HG02973 (cell line): ENCODE measurements around the gene VEPH1.
"Not testable (repeated sequence)": the region's sequence is repeated elsewhere in the genome, so short reads cannot be mapped to it uniquely, and the experiment has no call there.

Experiments used
- ATAC-seq: cut with Tn5 transposase; IDR thresholded peaks from one replicate; pipeline ENCODE4 v1.9.1; 2021; ENCODE audit warnings: moderate library complexity; ENCODE audit not compliant: unreplicated experiment

VEPH1 gene

DNA sequence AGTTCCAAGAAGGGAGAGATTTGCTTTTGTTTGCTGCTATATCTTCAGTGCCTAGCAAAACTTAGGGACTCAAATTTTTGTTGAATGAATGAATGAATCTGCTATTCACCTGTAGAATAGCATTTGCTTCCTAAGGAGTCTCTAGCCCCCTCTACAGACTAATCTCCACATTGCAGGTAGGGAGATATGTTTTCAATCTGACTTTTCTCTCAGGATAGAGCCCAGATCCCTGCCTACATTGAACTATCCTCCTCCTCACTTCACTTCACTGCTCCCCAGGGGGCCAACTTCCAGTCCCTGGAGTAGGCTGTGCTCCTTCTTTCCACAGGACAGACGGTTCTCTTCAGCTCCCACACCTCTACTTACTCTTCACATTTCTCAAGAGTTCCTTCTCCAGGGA, 148.5 kb downstream of the VEPH1 start:
- ATAC-seq: no peak

DNA sequence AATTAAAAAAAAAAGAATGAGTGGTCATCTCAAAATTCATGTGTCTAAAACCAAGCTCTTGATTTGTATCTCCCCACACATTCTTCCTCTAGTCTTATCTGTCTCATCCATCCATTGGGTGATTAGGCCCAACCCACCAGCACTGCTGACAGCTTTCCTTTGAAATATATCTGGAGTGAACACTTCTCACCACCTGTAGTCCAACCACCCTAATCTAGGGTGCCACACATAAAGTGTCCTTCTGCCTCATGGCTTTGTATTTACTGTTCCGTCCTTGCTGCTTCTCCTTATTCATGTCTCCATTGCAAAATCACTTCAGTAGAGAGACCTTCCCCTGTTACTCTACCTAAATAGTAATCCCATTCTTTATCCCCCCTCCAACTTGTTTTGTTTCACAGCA, 149.0 kb downstream of the VEPH1 start:
- no peak for ATAC-seq

DNA sequence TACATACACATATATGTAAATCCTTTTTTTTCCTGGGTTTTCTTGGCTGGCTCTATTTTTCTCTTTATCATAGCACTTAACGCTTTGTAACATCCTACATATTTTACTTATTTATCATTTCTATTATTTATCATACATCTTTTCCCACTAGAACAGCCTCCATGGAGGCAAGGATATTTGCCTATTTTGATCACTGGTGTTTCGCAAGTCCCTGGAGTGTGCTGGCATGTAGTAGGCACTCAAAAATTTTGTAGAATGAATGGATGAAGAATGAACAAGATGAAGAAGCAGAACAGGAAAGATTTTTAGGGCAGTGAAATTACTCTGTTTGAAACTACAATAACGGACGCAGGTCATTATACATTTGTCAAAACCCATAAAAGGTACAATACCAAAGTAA, 149.6 kb downstream of the VEPH1 start:
- ATAC-seq: no peak

DNA sequence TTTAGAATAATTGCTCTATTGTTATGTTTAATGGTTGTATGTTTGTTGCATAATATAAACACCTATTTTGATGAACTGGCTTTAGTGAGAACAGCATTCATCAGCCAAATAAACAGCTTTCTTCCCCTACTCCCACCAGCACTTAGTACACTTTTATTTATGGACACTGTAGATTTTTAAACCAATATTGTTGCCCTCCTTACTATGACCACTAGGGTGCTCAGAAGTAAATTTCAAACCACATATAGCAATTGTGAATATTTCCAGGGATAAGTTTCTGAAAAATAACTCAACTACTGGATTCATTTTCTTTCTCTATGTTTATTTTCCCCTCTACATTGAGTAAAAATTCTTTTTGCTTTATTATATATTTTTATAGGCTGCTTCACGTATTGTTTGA, 151.2 kb downstream of the VEPH1 start:
- no peak for ATAC-seq

DNA sequence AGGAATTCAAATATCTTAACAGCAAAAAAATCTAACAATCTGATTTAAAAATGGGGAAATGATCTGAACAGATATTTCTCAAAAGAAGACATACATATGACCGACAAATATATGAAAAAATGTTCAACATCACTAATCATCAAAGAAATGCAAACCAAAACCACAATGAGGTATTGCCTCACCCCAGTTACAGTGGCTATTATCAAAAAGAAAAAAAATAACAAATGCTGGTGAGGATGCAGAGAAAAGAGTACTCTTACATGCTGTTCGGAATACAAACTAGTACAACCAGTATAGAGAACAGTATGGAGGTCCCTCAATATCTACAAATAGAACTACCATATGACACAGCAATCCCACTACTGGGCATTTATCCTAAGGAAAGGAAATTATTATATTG, 152.6 kb downstream of the VEPH1 start:
- not testable (repeated sequence) for ATAC-seq

DNA sequence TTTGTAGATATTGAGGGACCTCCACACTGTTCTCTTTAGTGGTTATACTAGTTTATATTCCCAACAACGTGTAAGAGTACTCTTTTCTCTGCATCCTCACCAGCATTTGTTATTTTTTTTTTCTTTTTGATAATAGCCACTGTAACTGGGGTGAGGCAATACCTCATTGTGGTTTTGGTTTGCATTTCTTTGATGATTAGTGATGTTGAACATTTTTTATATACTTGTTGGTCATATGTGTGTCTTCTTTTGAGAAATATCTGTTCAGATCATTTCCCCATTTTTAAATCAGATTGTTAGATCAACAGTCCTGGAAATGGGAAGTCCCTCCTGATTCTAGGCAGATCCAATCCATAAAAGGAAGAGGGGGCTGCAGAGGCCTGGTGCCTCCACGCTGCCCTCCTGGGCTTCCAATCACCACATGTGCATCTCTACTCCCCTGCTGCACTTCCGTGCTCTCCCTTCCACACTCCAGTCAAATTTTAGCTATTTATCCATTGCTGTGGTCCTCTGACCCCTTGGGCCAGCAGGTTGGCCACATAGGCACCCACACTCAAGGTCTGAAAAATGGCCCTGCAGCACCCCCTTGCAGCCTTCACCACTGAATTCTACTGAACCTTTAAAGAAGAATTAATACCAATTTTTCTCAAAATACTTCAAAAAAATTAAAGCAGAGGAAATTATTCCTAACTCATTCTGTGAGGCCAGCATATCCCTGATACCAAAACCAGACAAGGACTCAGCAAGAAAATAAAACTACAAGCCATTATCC, 154.7 kb downstream of the VEPH1 start:
- not testable (repeated sequence) for ATAC-seq

DNA sequence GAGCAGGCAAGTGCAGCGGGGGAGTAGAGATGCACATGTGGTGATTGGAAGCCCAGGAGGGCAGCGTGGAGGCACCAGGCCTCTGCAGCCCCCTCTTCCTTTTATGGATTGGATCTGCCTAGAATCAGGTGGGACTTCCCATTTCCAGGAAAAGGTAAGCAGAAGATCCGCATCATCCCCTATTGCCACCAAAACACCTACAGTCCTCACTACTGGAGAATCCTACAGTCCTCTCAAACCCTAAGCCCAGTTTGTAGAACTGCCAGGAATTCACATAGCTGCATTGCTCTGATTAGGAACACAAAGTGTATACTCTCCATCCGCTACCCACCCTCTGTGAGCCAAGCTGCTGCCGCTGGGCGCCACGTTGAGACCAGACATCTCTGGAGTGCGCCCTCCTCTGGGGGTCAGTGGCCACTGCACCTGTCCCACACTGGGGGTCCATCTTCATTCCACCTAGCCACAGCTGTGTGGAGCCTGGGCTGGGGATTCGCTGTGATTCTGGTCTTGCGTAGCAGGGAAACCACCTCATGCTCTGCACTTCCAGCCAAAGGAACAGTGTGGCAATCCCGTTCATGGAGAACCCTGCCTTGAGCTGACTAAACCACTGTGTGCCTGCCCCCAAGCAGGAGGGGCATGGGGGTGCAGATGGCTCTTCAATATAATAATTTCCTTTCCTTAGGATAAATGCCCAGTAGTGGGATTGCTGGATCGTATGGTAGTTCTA, 155.5 kb downstream of the VEPH1 start:
- ATAC-seq: no peak

DNA sequence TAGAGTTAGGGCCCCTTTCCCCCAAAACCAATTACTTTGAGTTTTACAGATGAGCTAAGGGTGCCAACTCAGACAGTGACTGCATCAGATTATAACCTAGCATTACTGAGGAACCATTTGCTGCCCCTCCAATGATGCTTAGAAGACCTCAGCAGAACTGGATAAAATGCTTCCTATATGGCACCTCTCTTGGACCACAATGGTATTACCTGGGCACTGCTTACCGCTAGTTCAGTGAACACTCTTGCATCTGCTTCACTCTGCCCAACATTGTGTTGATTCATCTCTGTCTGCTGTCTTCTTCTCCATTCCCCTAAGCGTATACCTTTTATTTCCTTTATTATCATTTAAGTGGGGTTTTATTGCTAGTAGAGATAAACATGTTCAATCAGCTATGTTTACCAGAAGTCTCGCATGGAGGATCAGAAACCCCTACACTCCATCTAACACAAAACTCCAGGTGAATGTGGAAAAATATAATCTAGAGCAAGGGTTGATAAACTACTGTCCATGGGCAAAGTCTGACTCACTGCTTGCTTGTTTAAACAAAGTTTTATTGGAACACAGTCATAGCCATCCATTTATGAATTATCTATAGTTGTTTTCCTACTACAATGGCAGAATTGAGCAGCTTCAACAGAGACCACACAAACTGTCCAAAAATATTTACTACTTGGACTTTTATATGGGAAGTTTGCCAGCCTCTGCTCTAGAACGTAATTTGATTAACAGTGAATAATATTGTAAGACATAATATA, 166.8 kb downstream of the VEPH1 start:
- no peak for ATAC-seq

DNA sequence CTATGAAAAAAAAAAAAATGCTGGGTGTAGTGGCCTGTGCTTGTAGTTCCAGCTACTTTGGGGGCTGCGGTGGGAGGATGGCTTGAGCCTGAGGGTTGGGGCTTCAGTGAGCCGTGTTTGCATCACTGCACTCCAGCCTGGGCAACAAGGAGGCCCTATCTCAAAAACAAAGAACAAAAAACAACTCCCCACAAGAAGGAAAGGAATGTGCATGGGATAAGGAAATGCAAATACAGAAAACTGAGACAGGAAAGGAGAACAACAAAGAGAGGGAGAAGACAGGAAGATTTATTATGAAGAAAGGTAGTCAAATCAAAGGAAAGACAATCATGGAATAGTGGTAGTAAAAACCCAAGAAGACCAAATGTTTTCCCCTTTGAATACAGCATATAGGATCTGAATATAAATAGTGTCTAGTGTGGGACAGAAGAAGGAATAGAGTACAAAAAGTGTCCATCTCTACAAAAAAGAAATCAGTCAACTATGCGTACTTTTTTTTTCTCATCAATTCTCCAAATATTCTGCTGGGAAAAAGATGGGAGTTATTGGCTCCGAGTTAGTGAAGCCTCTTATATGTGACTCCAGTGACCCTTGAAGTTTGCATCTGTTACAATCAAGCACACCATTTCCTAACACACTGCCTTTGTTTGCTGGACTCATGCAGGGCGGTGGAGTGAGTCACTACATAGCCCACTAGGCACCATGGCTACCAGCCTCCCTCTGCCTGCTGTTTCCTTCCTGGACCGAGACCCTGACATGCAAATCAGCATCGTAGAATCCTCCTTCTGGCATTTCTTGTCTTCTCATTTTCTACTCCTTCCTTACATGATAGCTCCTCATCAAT, 167.8 kb downstream of the VEPH1 start:
- no peak for ATAC-seq

DNA sequence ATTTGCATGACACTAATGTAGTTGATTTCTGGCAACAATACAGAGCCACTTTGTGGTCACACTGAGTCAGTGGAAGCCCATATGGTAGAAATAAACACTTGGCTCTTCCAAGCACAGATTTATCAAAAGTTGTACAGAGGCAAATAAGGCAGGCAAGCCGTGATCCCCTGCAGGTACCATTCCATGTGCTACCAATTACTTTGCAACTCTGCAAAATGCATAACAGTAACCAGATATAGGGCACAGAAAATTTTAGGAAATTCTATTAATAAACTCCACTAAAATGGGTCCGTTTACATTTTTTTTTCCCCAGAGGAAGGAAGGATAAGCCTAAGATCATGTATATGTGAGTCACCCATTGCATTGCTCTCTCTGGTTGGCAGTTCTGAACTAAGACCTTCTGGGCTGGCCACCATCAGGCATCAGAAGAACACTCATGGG, 169.6 kb downstream of the VEPH1 start:
- ATAC-seq: no peak

DNA sequence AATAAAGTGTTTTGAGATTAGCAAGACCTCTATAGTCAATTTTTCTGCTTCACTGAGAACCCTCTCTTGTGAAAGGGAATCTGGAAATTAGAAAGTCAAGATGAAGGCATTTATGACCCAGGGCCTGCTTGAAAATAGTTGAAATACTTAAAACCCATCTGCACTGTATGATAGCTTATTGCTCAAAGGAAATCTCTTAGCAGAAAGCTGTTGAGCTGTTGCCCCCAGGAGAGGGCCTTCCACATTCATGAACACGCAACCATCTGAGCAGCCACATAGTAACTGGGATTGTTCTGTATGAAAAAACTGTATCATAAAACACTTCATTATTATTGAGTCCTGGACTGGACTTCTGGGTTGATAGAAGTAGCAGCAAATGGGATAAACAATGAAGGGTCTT, 173.0 kb downstream of the VEPH1 start:
- no peak for ATAC-seq

DNA sequence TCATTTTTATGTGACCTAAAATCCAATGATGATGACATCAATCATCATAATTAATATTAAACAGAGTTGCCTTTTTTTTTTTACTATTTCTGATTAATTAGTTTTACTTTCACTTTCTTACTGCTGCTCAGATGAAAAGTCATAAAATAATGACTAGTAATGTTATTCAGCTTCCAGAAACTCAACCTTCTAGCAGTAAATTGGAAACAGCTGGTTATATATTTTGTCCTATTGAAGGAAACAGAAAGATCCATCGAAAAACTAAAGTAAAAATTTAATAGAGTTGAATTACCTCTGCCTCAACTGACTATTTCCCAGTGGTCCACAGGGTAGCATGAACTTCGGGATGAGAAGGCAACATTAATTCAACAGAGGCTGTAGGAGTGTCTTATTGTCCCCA, 173.7 kb downstream of the VEPH1 start:
- no peak for ATAC-seq

DNA sequence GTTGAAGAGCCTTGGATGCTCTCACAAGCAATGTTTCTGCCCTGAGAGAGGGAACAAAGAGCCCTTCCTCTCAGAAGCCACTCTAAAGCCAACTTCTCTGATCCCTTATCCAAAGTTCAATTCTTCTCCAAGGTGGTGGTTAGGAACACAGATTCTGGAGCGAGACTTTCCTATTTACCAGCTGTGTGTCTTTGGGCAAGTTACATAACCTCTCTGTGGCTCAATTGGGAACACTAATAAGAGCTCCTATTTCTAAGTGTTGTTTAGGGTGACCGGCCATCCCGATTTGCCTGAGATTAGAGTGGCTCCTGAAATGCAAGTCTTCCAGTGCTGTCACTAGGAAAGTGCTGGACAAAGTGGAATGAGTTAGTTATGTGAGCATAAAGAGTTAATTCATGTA, 175.4 kb downstream of the VEPH1 start:
- no peak for ATAC-seq

DNA sequence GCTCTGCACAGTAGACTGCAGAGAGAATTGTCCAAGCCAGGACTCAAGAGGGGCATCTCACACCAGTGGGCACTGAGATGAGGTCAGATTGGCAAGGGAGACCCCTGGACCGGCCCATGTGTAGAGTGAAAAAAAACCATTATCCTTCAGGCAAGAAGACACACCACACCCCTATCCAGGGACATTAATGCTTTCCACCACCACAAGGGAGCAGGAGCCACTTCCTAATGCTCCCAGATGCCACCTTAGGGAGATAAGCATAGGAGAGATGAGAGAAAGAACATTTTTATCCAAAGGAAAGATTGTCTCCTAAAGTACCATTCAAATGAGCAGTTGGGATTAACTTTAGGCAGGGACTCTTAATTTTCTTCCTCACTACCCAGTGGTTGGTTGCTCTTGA, 176.2 kb downstream of the VEPH1 start:
- ATAC-seq: no peak

DNA sequence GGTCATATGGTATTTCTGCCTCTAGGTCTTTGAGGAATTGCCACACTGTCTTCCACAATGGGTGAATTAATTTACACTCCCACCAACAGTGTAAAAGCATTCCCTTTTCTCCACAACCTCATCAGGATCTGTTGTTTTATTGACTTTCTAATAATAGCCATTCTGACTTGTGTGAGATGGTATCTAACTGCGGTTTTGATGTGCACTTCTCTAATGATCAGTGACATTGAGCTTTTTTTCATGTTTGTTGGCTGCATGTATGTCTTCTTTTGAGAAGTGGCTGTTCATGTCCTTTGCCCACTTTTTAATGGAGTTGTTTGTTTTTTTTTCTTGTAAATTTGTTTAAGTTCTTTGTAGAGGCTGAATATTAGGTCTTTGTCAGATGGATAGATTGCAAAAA, 178.3 kb downstream of the VEPH1 start:
- not testable (repeated sequence) for ATAC-seq

DNA sequence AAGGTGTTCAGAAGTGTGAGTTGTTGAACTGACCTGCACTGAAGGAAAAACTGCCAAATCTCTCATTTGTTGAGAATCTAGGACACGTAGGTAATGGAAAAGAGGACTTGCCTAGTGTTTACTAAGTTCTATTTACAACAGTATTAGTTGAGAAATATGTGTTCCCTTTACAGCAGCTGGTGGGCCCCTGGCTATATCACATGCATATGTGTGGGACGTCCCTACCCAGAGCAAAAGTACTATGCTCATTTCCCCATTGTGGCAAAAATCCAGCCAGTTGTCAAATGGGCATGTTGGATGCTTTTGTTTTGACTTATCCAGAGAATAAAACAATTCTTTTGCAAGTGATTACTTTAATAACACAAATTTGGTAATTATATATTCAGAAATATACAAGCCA, 179.9 kb downstream of the VEPH1 start:
- no peak for ATAC-seq

DNA sequence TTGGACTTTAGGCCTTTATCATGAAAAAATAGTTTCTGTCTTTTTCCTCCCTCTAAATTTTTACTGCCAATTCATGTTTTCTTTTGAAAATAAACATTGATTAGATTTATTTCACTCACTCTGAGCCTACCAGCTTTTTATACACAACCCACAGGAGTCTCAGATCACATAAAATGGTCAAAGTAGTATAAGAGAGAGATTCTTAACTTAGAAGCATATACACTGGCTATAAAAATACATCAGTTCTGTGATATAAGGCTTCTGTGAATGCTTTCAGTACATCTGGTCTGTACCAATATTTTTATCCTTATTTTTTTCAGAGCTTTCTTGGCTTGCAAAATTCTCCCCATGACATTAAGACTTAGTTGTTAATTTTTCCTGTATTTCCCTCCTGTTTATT, 183.5 kb downstream of the VEPH1 start:
- ATAC-seq: no peak

DNA sequence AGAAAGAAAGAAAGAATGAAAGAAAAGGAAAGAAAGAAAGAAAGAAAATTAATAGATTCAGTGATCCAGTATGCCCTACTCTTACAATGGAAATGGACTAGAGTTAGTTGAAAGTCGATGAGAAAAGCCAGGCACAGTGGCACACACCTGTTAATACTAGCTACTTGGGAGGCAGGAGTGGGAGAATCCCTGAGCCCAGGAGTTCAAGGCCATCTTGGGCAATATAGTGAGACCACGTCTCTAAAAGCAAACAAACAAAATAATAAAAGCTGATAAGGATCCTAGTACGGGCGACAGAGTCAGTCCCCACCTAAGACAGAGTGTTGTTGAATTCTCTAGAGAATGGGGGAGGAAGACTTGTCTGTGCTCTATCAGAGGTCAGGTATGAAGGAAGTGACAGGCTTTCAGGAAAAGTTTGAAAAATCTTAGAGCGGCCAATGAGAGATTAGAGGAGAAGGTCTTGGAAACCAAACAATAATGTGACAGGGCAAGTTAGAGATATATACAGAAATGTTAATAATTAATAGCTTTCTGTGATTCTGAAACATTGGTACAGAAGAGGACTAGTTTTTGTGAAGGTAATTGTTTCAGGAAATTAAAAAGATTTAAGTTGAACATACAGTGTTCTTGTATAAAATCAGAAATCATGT, 184.5 kb downstream of the VEPH1 start:
- ATAC-seq: no peak

DNA sequence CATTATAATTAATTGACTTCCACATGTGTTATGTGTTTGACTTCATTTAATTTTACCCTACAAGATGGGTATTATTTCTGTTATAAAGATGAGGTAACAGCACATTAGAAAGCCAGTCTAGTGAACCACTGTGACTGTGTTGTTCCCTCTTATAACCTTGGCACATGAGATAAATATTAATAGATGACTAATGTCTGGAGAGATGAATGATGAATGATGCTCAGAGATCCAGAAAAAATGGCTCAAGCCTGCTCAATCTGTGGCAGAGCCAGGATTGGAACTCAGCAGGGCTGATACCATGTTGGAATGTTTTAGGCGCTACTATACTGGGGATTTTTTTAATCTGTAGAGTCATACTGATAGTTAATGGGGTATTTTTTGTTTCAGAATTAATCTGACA, 185.3 kb downstream of the VEPH1 start:
- ATAC-seq: no peak

DNA sequence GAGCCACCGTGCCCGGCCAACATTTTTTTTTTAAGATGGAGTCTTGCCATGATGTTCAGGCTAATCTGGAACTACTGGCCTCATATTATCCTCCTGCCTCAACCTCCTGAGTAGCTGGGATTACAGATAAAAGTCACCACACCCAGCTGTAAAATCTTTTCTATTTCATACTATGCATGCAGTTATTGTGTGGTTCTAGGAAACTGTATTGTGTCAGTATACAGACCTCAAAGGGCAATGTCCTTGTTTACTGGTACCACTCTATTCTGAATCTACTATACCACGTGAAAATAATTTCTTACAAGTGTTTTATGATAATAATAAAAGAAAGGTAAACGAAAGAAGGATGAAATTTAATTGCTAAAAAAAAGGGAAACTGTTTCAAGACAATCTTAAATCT, 190.0 kb downstream of the VEPH1 start:
- ATAC-seq: no peak
